ENCODE measurements around the gene SPATA13.

Gene SPATA13

DNA sequence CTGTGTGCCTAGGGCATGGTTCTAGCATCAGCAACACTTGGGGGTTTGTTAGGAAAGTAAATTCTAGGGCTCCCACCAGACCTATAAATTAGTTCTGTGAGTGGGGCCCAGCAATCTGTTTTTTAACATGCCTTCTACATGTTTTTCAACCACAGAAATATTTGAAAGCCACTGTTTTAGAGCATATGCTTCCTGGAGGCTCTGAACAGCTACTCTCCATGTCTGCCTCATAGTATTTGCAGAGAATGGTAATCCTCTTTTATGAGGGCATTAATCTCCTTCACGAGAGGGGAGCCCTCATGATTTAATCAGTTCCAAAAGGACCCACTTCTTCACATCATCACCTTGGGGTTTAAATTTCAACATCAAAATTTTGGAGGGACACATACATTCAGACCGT, 6.0 kb downstream of the SPATA13 start:
- no peak for DNase-seq (ENCODE audit: low read depth in 2 of 2, low spot score in 1 of 2)

DNA sequence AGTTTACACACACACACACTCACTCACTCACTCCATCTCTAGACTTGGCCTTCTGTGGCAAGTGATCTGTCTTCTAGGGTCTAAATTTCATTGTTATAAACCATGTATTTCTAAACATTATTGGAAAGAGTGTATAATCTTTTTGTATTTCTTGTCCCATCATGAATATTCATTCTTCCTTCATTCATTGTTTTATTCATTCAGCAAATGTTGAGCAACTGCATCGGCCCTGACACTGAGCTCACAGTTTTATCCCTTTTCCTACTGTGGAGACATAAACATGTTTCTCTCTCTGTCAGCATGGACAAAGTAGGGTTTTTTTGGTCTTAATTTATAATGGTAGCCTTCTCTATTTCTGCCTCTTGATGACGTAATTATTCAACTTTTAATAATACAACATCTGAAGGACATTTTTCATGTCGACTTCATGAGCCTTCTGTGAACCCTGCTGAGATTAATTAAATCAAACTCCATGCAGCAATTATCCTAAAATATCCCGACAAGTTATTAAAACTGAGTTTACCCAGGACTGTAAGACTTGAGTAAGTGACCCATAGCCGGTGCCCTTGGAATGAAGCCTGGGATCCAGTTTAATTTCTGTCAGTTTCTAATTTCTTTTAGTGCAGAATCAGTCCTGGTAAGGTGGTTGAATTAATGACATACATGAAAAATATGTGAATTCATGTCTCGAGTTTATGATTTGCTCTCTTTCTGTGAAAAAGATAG, 7.3 kb downstream of the SPATA13 start:
- no peak for DNase-seq (ENCODE audit: low read depth in 2 of 2, low spot score in 1 of 2)

GRCh38 chr13:24168392-24168750, 7.9 kb downstream of the SPATA13 start:
- no peak for DNase-seq (ENCODE audit: low read depth in 2 of 2, low spot score in 1 of 2)

- no peak for DNase-seq (ENCODE audit: low read depth in 2 of 2, low spot score in 1 of 2)
Observed at GRCh38 chr13:24168979-24169378, 8.5 kb downstream of the SPATA13 start.

DNA sequence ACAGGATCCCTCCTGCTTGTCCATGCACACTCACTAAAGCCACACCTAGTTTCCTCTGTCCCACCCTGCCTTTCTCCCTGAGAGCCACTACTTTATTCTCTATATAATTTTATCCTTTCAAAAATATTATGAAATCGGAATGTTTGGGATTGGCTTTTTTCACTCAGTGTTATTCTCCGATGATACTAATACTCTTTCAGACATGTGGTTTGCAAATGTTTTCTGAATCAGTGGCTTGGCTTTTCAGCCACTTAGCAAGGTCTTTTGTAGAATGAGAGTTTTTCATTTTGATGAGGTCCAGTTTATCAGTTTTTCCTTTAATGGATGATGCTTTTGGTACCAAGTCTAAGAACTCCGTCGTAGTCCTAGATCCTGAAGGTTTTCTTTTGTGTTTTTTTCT, 11.6 kb downstream of the SPATA13 start:
- no peak for DNase-seq (ENCODE audit: low read depth in 2 of 2, low spot score in 1 of 2)

- no peak for DNase-seq (ENCODE audit: low read depth in 2 of 2, low spot score in 1 of 2)
Observed at GRCh38 chr13:24173795-24174194, 13.3 kb downstream of the SPATA13 start.

- DNase-seq (ENCODE audit: low read depth in 2 of 2, low spot score in 1 of 2) = no peak
Observed at GRCh38 chr13:24175847-24176246, 15.3 kb downstream of the SPATA13 start.

- DNase-seq (ENCODE audit: low read depth in 2 of 2, low spot score in 1 of 2) = no peak
Observed at GRCh38 chr13:24176351-24177101, 16.0 kb downstream of the SPATA13 start.

- no peak for DNase-seq (ENCODE audit: low read depth in 2 of 2, low spot score in 1 of 2)
Observed at GRCh38 chr13:24178847-24179485, 18.4 kb downstream of the SPATA13 start.

DNA sequence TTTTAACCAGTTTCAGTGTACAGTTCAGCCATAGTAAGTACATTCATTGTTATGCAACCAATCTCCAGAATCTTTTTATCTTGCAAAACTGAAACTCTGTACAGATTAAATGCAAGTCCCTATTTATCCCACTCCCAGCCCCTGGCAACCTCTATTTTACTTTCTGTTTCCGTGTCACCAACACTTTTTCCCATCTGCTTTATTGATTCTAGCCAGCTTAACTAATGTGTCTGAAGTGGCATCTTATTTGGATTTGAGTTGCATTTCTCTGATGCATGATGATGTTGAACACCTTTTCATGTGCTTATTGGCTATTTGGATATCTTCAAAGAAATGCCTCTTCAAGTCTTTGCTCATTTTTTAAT, 18.9 kb downstream of the SPATA13 start:
- no peak for DNase-seq (ENCODE audit: low read depth in 2 of 2, low spot score in 1 of 2)

- no peak for DNase-seq (ENCODE audit: low read depth in 2 of 2, low spot score in 1 of 2)
Observed at GRCh38 chr13:24180750-24181377, 20.3 kb downstream of the SPATA13 start.

DNA sequence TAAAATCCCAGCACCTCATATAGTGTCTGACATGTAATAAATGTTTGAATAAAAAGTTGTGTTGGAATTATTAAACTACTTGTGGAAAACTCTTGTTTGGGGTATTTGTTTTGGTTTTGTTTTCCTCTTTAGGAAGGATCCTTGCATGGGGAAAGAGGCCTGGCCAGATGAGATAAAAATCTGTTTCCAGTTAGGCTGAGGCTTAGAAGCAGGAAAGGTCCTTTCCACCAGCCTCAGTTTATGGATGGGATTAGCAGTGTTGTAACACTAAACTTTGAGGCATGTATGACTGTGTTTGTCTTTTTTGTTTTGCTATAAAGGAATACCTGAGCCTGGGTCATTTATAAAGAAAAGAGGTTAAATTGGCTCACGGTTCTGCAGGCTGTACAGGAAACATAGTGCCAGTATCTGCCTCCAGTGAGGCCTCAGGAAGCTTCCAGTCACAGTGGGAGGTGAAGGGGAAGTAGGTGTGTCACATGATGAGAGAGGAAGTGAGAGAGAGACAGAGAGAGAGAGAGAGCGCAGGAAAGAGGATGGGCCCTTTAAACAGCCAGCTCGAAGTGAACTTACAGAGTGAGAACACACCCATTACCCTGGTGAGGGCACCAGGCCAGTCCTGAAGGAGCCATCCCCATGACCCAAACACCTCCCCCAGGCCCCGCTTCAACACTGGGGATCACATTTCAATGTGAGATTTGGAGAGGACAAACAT, 21.6 kb downstream of the SPATA13 start:
- no peak for DNase-seq (ENCODE audit: low read depth in 2 of 2, low spot score in 1 of 2)

- DNase-seq (ENCODE audit: low read depth in 2 of 2, low spot score in 1 of 2) = no peak
Observed at GRCh38 chr13:24182703-24183081, 22.2 kb downstream of the SPATA13 start.

- no peak for DNase-seq (ENCODE audit: low read depth in 2 of 2, low spot score in 1 of 2)
Observed at GRCh38 chr13:24183741-24184182, 23.2 kb downstream of the SPATA13 start.

GRCh38 chr13:24184265-24184841, 23.8 kb downstream of the SPATA13 start:
- DNase-seq (ENCODE audit: low read depth in 2 of 2, low spot score in 1 of 2) = no peak

GRCh38 chr13:24184882-24185281, 24.4 kb downstream of the SPATA13 start:
- no peak for DNase-seq (ENCODE audit: low read depth in 2 of 2, low spot score in 1 of 2)

GRCh38 chr13:24185591-24186232, 25.2 kb downstream of the SPATA13 start:
- no peak for DNase-seq (ENCODE audit: low read depth in 2 of 2, low spot score in 1 of 2)

DNA sequence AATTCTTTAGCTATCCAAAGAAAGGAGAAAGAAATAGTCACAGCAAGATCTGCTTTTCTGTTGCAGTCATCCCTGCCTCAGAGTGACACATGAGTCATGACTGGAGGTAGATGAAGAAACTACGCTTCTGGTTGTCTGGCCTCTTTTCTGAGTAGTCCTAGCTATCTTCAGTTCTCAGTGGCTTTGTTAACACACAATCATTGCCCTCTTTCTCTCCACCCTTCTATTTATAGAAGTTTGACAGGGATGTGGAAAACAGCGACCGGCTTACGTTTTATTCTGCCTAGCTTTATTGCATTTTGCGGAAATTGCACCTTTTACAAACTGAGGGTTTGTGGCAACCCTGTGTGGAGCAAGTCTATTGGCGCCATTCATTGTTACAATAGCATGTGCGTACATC, 26.7 kb downstream of the SPATA13 start:
- DNase-seq (ENCODE audit: low read depth in 2 of 2, low spot score in 1 of 2) = no peak

- DNase-seq (ENCODE audit: low read depth in 2 of 2, low spot score in 1 of 2) = no peak
Observed at GRCh38 chr13:24192057-24192810, 31.7 kb downstream of the SPATA13 start.

GRCh38 chr13:24192811-24193162, 32.3 kb downstream of the SPATA13 start:
- no peak for DNase-seq (ENCODE audit: low read depth in 2 of 2, low spot score in 1 of 2)
